ENCODE measurements around the gene FER. TPM values are rescaled to one million over a fixed set of nuclear protein-coding genes. Genes with fewer than 3 reads are reported as not detected.

The FER gene
- total and polyA plus RNA-seq, 10 of the 15 experiments (the other 5 are each of a cell fraction or from before 2014, with no cell fraction given): 4.4 to 19.1 (median 9.6) TPM

GRCh38 chr5:109177782-109178181 is 430.1 kb downstream of the FER start (continued):
- TF ChIP-seq CEBPZ (IDR thresholded peaks at IDR 0.05; ENCODE audit: low read depth, low read length) (no peak), RAD21 (IDR thresholded peaks at IDR 0.05; ENCODE audit: insufficient read depth, low read depth, low read length) (no peak), POLR2AphosphoS5 (IDR thresholded peaks at IDR 0.05; ENCODE audit: low read length) (no peak), EED (IDR thresholded peaks at IDR 0.05; ENCODE audit: low read depth) (no peak), CHD1 (IDR thresholded peaks at IDR 0.05; ENCODE audit: low read depth, low read length) (no peak), ZSCAN29 (IDR thresholded peaks at IDR 0.05) (no peak), ZNF592 (IDR thresholded peaks at IDR 0.05) (no peak), HDAC2 (IDR thresholded peaks at IDR 0.05) (no peak), HSF1 (IDR thresholded peaks at IDR 0.05; ENCODE audit: low read depth, low read length) (no peak), POLR2A (IDR thresholded peaks at IDR 0.05; ENCODE audit: low read depth, low read length) (no peak)
